Ascending aorta (tissue), 2 donors: Measurements from ENCODE around the gene COL9A1. TPM values are rescaled to one million over a fixed set of nuclear protein-coding genes. Genes with fewer than 3 reads are reported as not detected.
"Not testable (repeated sequence)": the region's sequence is repeated elsewhere in the genome, so short reads cannot be mapped to it uniquely, and the experiment has no call there.

Source experiments
- DNase-seq, 2 donors: peaks; one replicate each; pipeline ENCODE4 v3.0.0-alpha.2; 2019; ENCODE audit warnings: low spot score in 2 of 2
- H3K27ac ChIP-seq, 2 donors: fragments of 200-600 bp; sonication (generic); one replicate each; pipeline ENCODE4 v1.5.1; 2016 to 2017; ENCODE audit warnings: mild to moderate bottlenecking in 1 of 2
- H3K27me3 ChIP-seq: fragments of 200-600 bp; sonication (generic); one replicate; pipeline ENCODE4 v1.5.1; 2017
- H3K36me3 ChIP-seq, 2 donors: fragments of 200-600 bp; sonication (generic); one replicate each; pipeline ENCODE4 v1.5.1; 2016
- H3K4me1 ChIP-seq, 2 donors: fragments of 200-600 bp; sonication (generic); one replicate each; pipeline ENCODE4 v1.5.1; 2016 to 2017; ENCODE audit warnings: mild to moderate bottlenecking in 1 of 2
- H3K4me3 ChIP-seq, 2 donors: fragments of 200-600 bp; sonication (generic); one replicate each; pipeline ENCODE4 v1.5.1; 2016 to 2017; ENCODE audit warnings: mild to moderate bottlenecking in 1 of 2
- H3K9me3 ChIP-seq, 2 donors: fragments of 200-600 bp; sonication (generic); one replicate each; pipeline ENCODE4 v1.5.1; 2016
- CTCF ChIP-seq, 3 experiments: fragments of 200-600 bp in 2 of 3; fragments of 450-650 bp in 1 of 3; sonication (generic) in 2 of 3; IDR thresholded peaks; one replicate each; pipeline ENCODE4 v1.5.1; 2016 to 2019; ENCODE audit warnings: antibody characterized with exemption in 3 of 3, mild to moderate bottlenecking in 1 of 3, moderate library complexity in 1 of 3
- intact Hi-C: fragments of 100-400 bp; cut with DNase I; formaldehyde crosslinking; loops from one replicate; pipeline ENCODE4 v1.15.1; 2023
- total RNA-seq: library from RNA; depleted of rRNA; stranded (reverse); fragments of >200 nt; gene quantifications from one replicate; pipeline ENCODE4 v1.1.0, GENCODE V29; 2016

The COL9A1 gene
- total RNA-seq, 1 donor from 2014 or later = 0.21 TPM

- H3K4me3 ChIP-seq = no peak overlapping the region
- intact Hi-C loops = no loop called here
- no peak overlapping the region for H3K27ac ChIP-seq
- no peaks in the 10 kb centered on the region for H3K36me3 ChIP-seq
- no peaks in the 10 kb centered on the region for H3K4me1 ChIP-seq
- no peak for TF ChIP-seq CTCF (IDR thresholded peaks at IDR 0.05)
- no peak for DNase-seq
- H3K9me3 ChIP-seq = no peaks in the 10 kb centered on the region
- no peaks in the 10 kb centered on the region for H3K27me3 ChIP-seq
Measured at GRCh38 chr6:70314296-70314695, 11.4 kb upstream of the COL9A1 start.

DNA sequence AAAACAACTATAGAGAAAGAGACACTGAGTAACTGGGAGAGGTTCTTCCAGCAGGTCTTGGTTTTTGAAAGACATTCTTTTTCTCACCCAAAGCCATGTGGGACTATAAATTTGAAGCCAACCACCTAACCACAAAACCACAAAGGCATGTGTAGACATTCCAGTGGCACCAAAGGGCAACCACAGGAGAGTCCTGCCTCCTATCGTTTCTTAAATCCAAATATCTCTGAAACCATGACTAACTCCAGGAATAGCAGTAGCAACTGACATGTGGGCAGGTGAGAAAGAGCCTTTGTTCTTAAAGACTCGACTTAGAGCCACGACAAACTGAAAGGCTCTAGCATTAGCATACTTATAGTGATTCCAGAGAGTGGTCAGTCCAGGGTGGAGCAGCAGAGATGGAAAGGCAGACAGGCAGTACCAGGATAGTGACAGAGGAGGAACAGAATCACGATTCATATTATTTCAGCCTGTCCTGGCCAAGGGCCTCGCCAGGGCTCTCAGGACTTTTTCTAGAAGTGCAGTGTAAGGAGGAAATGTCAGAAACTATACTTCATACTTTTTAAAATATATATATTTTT, 9.4 kb upstream of the COL9A1 start:
- Histone ChIP-seq H3K4me1 (no peaks in the 10 kb centered on the region), H3K9me3 (no peaks in the 10 kb centered on the region), H3K4me3 (no peak overlapping the region), H3K27ac (no peak overlapping the region), H3K27me3 (no peaks in the 10 kb centered on the region), H3K36me3 (no peaks in the 10 kb centered on the region)
- TF ChIP-seq CTCF (IDR thresholded peaks at IDR 0.05) = no peak
- intact Hi-C loops = no loop called here
- DNase-seq = no peak

DNA sequence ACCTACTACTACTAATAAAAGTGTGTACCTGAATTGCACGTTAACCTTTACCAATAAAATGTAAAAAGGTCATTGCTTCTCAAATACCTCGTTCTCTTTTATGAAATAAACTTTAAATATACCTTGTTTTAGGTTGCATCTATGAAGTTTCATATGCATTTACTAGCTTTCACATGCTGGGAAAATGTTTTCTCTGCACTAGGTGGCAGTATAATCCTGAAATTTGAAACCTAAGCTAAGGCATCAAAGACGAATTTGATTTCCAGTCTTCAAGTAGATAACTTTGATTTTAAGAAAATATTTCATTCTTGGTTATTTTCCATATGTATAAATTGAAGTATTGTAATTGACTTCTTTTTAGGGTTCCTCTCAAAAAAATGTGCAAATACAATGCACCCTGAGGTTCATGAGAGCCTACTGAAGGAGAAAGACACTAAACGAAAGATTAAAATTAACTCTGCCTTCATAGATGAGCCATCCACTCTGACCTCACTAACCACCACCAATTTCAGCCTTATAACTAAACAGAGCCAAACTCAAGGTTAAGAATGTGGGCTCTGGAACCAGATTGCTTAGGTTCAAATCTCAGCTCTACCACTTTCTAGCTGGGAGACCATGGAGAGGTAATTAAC, 7.3 kb upstream of the COL9A1 start:
- Histone ChIP-seq H3K36me3 (no peaks in the 10 kb centered on the region), H3K27me3 (no peaks in the 10 kb centered on the region), H3K27ac (no peak overlapping the region), H3K4me1 (no peaks in the 10 kb centered on the region), H3K9me3 (no peaks in the 10 kb centered on the region), H3K4me3 (no peak overlapping the region)
- TF ChIP-seq CTCF (IDR thresholded peaks at IDR 0.05) = peak in 2 of 3 experiments; percentile 21 to 46
- DNase-seq = no peak
- intact Hi-C loops = no loop called here

- H3K36me3 ChIP-seq = no peaks in the 10 kb centered on the region
- DNase-seq = no peak
- H3K27me3 ChIP-seq = no peaks in the 10 kb centered on the region
- intact Hi-C loops = no loop called here
- no peak overlapping the region for H3K27ac ChIP-seq
- H3K9me3 ChIP-seq = no peaks in the 10 kb centered on the region
- no peak for TF ChIP-seq CTCF (IDR thresholded peaks at IDR 0.05)
- H3K4me1 ChIP-seq = no peaks in the 10 kb centered on the region
- no peak overlapping the region for H3K4me3 ChIP-seq
Measured at GRCh38 chr6:70309243-70309642, 6.4 kb upstream of the COL9A1 start.

DNA sequence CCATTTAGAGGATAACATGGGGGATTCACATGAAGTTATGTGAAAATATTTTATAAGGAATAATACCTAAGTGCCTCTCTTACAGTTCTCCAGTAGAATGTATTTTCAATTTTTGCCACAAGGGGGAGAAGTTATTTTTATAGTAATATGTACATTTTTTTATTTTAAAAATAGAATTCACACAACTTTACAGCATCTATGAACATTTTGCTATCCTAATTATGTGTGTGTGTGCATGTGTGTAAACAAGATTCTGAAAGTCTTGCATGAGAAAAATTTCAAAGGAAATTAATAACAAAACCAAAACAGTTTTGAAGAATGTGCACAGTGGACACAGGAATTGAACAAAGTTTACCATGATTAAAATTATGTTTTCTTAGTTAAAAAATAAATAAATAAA, 5.3 kb upstream of the COL9A1 start:
- H3K4me1 ChIP-seq, DNase-seq, H3K27ac ChIP-seq, intact Hi-C loops, H3K27me3 ChIP-seq, H3K9me3 ChIP-seq, H3K36me3 ChIP-seq, H3K4me3 ChIP-seq: not testable (repeated sequence)

- intact Hi-C loops = no loop called here
- DNase-seq = no peak
- Histone ChIP-seq H3K9me3 (no peaks in the 10 kb centered on the region), H3K4me1 (no peaks in the 10 kb centered on the region), H3K27ac (no peak overlapping the region), H3K27me3 (no peaks in the 10 kb centered on the region), H3K4me3 (no peak overlapping the region), H3K36me3 (no peaks in the 10 kb centered on the region)
- TF ChIP-seq CTCF (IDR thresholded peaks at IDR 0.05) = no peak
Measured at GRCh38 chr6:70307008-70307407, 4.1 kb upstream of the COL9A1 start.
